ENCODE measurements around the gene PYGB. TPM values are rescaled to one million over a fixed set of nuclear protein-coding genes. Genes with fewer than 3 reads are reported as not detected.
"Not testable (repeated sequence)": the region's sequence is repeated elsewhere in the genome, so short reads cannot be mapped to it uniquely, and the experiment has no call there.

PYGB gene
- total RNA-seq, 2 donors from 2014 or later = 34.8 to 42.8 TPM

- no peak overlapping the region for H3K4me3 ChIP-seq
- 74 to 86% methylated on average over 23 of the region's 23 CpGs for WGBS, 2 donors
- intact Hi-C loops (cut with DNase I) = no loop called here
- DNase-seq = no peak
- H3K27ac ChIP-seq = peak overlapping the region; percentile 30 to 61 (median 56)
- no peaks in the 10 kb centered on the region for H3K27me3 ChIP-seq
- TF ChIP-seq CTCF (IDR thresholded peaks at IDR 0.05) (no peak), POLR2A (IDR thresholded peaks at IDR 0.05) (no peak)
- H3K9me3 ChIP-seq = no peaks in the 10 kb centered on the region
- H3K4me1 ChIP-seq = peaks cover 68% of the 10 kb centered on the region
- no peak for ATAC-seq
- H3K36me3 ChIP-seq (replicated peaks in 1 of 2; ENCODE audit: insufficient read depth in 1 of 2, low read depth in 2 of 2) = no peaks in the 10 kb centered on the region
Measured at GRCh38 chr20:25229486-25230165, 18.3 kb upstream of the PYGB start.

GRCh38 chr20:25230166-25230831 lies 17.6 kb upstream of the PYGB start:
- Histone ChIP-seq H3K27me3 (no peaks in the 10 kb centered on the region), H3K36me3 (replicated peaks in 1 of 2; ENCODE audit: insufficient read depth in 1 of 2, low read depth in 2 of 2) (no peaks in the 10 kb centered on the region), H3K4me3 (no peak overlapping the region), H3K27ac (peak overlapping the region; percentile 30 to 61 (median 56)), H3K4me1 (peaks cover 69% of the 10 kb centered on the region), H3K9me3 (no peaks in the 10 kb centered on the region)
- 61 to 67% methylated on average over 8 of the region's 8 CpGs for WGBS, 2 donors
- ATAC-seq = peak; percentile 43
- no peak for DNase-seq
- intact Hi-C loops (cut with DNase I) = no loop called here
- TF ChIP-seq CTCF (IDR thresholded peaks at IDR 0.05) (no peak), POLR2A (IDR thresholded peaks at IDR 0.05) (no peak)

- WGBS, 2 donors = 30 to 41% methylated on average over 9 to 10 of the region's 10 CpGs
- H3K27me3 ChIP-seq = no peaks in the 10 kb centered on the region
- H3K4me3 ChIP-seq = no peak overlapping the region
- H3K36me3 ChIP-seq (replicated peaks in 1 of 2; ENCODE audit: insufficient read depth in 1 of 2, low read depth in 2 of 2) = no peaks in the 10 kb centered on the region
- peak overlapping the region; percentile 4 to 72 (median 46) for H3K27ac ChIP-seq
- intact Hi-C loops (cut with DNase I) = no loop called here
- DNase-seq (peak; percentile 83 to 90 (median 89)), ATAC-seq (peak; percentile 84)
- no peak for TF ChIP-seq CTCF (IDR thresholded peaks at IDR 0.05)
- TF ChIP-seq POLR2A (IDR thresholded peaks at IDR 0.05) = no peak
- peaks cover 45% of the 10 kb centered on the region for H3K4me1 ChIP-seq
- no peaks in the 10 kb centered on the region for H3K9me3 ChIP-seq
Measured at GRCh38 chr20:25233016-25233772, 14.7 kb upstream of the PYGB start.

- DNase-seq; intact Hi-C loops (cut with DNase I); ATAC-seq; H3K4me3 ChIP-seq; H3K27me3 ChIP-seq; H3K9me3 ChIP-seq; H3K36me3 ChIP-seq (replicated peaks in 1 of 2; ENCODE audit: insufficient read depth in 1 of 2, low read depth in 2 of 2): not testable (repeated sequence)
- peak overlapping the region in 3 of 4 donors; percentile 44 to 72 (median 49) for H3K27ac ChIP-seq
- 58 to 60% methylated on average over 8 of the region's 8 CpGs for WGBS, 2 donors
- peaks cover 40% of the 10 kb centered on the region for H3K4me1 ChIP-seq
Measured at GRCh38 chr20:25234009-25234849, 13.7 kb upstream of the PYGB start.

All from body of pancreas (tissue), 4 donors.